K562 (cell line): ENCODE data around the gene DHRS3. TPM values are rescaled to one million over a fixed set of nuclear protein-coding genes. Genes with fewer than 3 reads are reported as not detected.
A peak's percentile ranks its signal among the peaks of the same experiment; 100 is the strongest.

Source experiments
- EGR1 ChIP-seq: fragments of 450-650 bp; conservative IDR thresholded peaks from 2 replicates; pipeline ENCODE4 v1.6.1; 2017; ENCODE audit warnings: mild to moderate bottlenecking
- ETV6 ChIP-seq, 3 experiments: fragments of 150-350 bp in 1 of 3; sonication (generic) in 1 of 3; formaldehyde crosslinking in 1 of 3; IDR thresholded peaks; 2 replicates each; pipeline versions ENCODE4 v1.6.1 to v1.8.0; 2014 to 2022; ENCODE audit warnings: borderline replicate concordance in 2 of 3, low read depth in 2 of 3, antibody characterized with exemption in 1 of 3, low read length in 1 of 3, mild to moderate bottlenecking in 1 of 3, missing genetic modification reagents in 1 of 3
- FIP1L1 ChIP-seq: fragments of 200-400 bp; formaldehyde crosslinking; IDR thresholded peaks from 2 replicates; pipeline ENCODE4 v1.6.1; 2018; ENCODE audit warnings: mild to moderate bottlenecking, low read depth, low read length; ENCODE audit not compliant: poor library complexity, severe bottlenecking
- HOXB6 ChIP-seq: fragments of 250-450 bp; sonication (Bioruptor Pico); IDR thresholded peaks from 2 replicates; pipeline ENCODE4 v1.5.1; 2022; ENCODE audit warnings: mild to moderate bottlenecking, borderline replicate concordance
- MAFF ChIP-seq: IDR thresholded peaks from 2 replicates; pipeline ENCODE4 v1.6.1; 2012; ENCODE audit warnings: low read length, improper control_type of control experiment
- NR3C1 ChIP-seq: sonication (generic); formaldehyde crosslinking; IDR thresholded peaks from 2 replicates; pipeline ENCODE4 v1.8.1; 2022; ENCODE audit warnings: missing genetic modification reagents
- PHB2 ChIP-seq: fragments of 450-650 bp; IDR thresholded peaks from 2 replicates; pipeline ENCODE4 v1.6.1; 2017; ENCODE audit warnings: low read depth
- PHF21A ChIP-seq: fragments of 450-650 bp; IDR thresholded peaks from 2 replicates; pipeline ENCODE4 v1.6.1; 2017; ENCODE audit warnings: low read depth, borderline replicate concordance
- SMARCA4 ChIP-seq: fragments of 450-650 bp; IDR thresholded peaks from 2 replicates; pipeline ENCODE4 v1.6.1; 2016
- SRSF9 ChIP-seq: fragments of 200-400 bp; formaldehyde crosslinking; IDR thresholded peaks from 2 replicates; pipeline ENCODE4 v1.6.1; 2017; ENCODE audit warnings: low read depth, low read length, borderline replicate concordance
- TAF7 ChIP-seq: fragments of 450-650 bp; IDR thresholded peaks from 2 replicates; pipeline ENCODE4 v1.6.1; 2016; ENCODE audit warnings: missing genetic modification characterization, missing compliant biosample characterization
- TGIF2 ChIP-seq: sonication (generic); formaldehyde crosslinking; IDR thresholded peaks from 2 replicates; pipeline ENCODE4 v1.8.1; 2022; ENCODE audit warnings: mild to moderate bottlenecking, missing genetic modification reagents, moderate library complexity
- XRCC4 ChIP-seq: IDR thresholded peaks from one replicate; pipeline ENCODE4 v1.6.1; 2011; ENCODE audit not compliant: insufficient read depth, insufficient read length; ENCODE audit errors: extremely low read depth
- ZEB2 ChIP-seq: fragments of 450-650 bp; IDR thresholded peaks from 2 replicates; pipeline ENCODE4 v1.6.1; 2016
- ZNF174 ChIP-seq: fragments of 250-450 bp; sonication (Bioruptor Pico); IDR thresholded peaks from 2 replicates; pipeline ENCODE4 v1.4.0; 2020; ENCODE audit warnings: mild to moderate bottlenecking
- ZNF561 ChIP-seq: fragments of 450-650 bp; formaldehyde crosslinking; conservative IDR thresholded peaks from 2 replicates; pipeline ENCODE4 v1.4.0; 2020; ENCODE audit warnings: mild to moderate bottlenecking, moderate library complexity
- polyA plus RNA-seq, 8 experiments: library from polyadenylated mRNA; depleted of rRNA in 4 of 8; stranded (reverse) in 5 of 8; unstranded in 3 of 8; fragments of >200 nt; fragmentation: Nextera tagmentation in 2 of 8; fragmentation: Illumina TruSeq in 1 of 8; extraction: Ambion mirVana in 2 of 8; extraction: Trizol in 1 of 8; gene quantifications; 2 replicates each; pipeline versions ENCODE4 v1.2.1 to v1.2.3, GENCODE V29; 2011 to 2014; ENCODE audit warnings: inconsistent platforms in 1 of 8, missing spikeins in 1 of 8
- total RNA-seq, 7 experiments: library from RNA; depleted of rRNA in 6 of 7; stranded (reverse); fragments of >200 nt in 6 of 7; fragmentation: Illumina TruSeq in 2 of 7; extraction: Trizol in 2 of 7; gene quantifications; 2 replicates each; pipeline versions ENCODE4 v1.2.1 to v1.2.3, GENCODE V29; 2011 to 2021; ENCODE audit warnings: low replicate concordance in 1 of 7
- TF ChIP-seq, protein P1 (sequence below): sonication (generic); formaldehyde crosslinking; IDR thresholded peaks from 2 replicates; pipeline ENCODE4 v1.8.0; 2022; ENCODE audit warnings: missing genetic modification reagents, mild to moderate bottlenecking, borderline replicate concordance
- TF ChIP-seq, protein P2 (sequence below), 2 experiments: fragments of 450-650 bp in 1 of 2; sonication (generic) in 1 of 2; formaldehyde crosslinking; conservative IDR thresholded peaks; 2 replicates each; pipeline versions ENCODE4 v1.4.0 to v1.8.1; 2020 to 2022; ENCODE audit warnings: mild to moderate bottlenecking in 1 of 2, missing genetic modification reagents in 1 of 2
- TF ChIP-seq, protein P3 (sequence below), 2 experiments: fragments of 200-800 bp in 1 of 2; sonication (Bioruptor generic) in 1 of 2; sonication (generic) in 1 of 2; formaldehyde crosslinking in 1 of 2; IDR thresholded peaks in 1 of 2; conservative IDR thresholded peaks in 1 of 2; 2 replicates each; pipeline versions ENCODE4 v1.5.0 to v1.6.1; 2016 to 2020; ENCODE audit warnings: missing compliant biosample characterization in 1 of 2, missing genetic modification characterization in 1 of 2, missing genetic modification reagents in 1 of 2
- TF ChIP-seq, protein P4 (sequence below): fragments of 450-650 bp; IDR thresholded peaks from 2 replicates; pipeline ENCODE4 v1.6.1; 2016
- TF ChIP-seq, protein P5 (sequence below): sonication (generic); formaldehyde crosslinking; IDR thresholded peaks from 2 replicates; pipeline ENCODE4 v1.4.0; 2020; ENCODE audit warnings: mild to moderate bottlenecking, missing genetic modification reagents

The DHRS3 gene
- total and polyA plus RNA-seq, 9 of the 15 experiments (the other 6 are each of a cell fraction or from before 2014, with no cell fraction given): 21.0 to 116 (median 58.7) TPM

DNA sequence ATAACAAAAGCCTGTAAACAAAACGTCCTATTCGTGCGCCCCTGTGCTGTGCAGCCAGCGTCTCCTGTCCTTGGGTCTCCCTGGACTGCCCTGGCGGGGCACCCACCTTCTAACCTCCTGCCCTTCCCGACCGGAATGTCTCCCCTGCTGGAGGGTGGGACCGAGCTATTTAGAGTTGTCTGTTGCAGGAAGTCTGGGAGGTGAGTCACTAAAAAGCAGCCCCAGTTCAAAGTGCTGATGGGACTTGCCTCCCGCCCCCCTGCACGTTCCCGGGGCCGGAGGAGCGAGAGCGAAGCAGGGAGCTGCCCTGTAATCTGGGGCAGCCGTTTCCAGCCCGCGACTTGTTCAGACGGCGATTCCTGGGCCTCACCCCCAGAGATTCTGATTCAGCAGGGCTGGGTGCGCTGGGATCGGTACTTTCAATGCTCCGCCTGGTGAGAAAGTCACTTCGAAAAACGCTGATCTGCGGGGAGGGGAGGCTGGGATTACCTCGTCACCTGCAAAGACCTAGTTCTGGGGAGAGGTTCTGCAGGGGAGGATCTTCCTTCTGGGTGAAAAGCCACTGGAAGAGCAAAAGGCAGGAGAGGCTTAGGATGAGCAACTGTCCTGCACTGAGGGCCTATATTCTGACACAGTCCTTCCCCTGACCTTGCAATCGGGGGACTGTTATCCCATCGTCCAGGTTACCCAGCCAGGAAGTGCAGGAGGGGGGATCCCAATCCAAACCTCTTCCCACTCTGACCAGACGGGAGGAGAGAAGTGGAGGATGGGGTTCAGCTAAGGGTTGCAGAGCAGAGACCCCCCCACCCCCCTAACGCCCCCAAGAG lies 1.2 kb upstream of the DHRS3 start (continued):
- TF ChIP-seq, protein P1, sequence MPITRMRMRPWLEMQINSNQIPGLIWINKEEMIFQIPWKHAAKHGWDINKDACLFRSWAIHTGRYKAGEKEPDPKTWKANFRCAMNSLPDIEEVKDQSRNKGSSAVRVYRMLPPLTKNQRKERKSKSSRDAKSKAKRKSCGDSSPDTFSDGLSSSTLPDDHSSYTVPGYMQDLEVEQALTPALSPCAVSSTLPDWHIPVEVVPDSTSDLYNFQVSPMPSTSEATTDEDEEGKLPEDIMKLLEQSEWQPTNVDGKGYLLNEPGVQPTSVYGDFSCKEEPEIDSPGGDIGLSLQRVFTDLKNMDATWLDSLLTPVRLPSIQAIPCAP (CRISPR knock-in tag): no peak
- TF ChIP-seq, protein P2, sequence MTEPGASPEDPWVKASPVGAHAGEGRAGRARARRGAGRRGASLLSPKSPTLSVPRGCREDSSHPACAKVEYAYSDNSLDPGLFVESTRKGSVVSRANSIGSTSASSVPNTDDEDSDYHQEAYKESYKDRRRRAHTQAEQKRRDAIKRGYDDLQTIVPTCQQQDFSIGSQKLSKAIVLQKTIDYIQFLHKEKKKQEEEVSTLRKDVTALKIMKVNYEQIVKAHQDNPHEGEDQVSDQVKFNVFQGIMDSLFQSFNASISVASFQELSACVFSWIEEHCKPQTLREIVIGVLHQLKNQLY (CRISPR knock-in tag; conservative IDR thresholded peaks at IDR 0.05): no peak
- TF ChIP-seq, protein P3, sequence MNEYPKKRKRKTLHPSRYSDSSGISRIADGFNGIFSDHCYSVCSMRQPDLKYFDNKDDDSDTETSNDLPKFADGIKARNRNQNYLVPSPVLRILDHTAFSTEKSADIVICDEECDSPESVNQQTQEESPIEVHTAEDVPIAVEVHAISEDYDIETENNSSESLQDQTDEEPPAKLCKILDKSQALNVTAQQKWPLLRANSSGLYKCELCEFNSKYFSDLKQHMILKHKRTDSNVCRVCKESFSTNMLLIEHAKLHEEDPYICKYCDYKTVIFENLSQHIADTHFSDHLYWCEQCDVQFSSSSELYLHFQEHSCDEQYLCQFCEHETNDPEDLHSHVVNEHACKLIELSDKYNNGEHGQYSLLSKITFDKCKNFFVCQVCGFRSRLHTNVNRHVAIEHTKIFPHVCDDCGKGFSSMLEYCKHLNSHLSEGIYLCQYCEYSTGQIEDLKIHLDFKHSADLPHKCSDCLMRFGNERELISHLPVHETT (CRISPR knock-in tag; conservative IDR thresholded peaks at IDR 0.05 in 1 of 2, IDR thresholded peaks at IDR 0.05 in 1 of 2): no peak
- TF ChIP-seq ETV6 (IDR thresholded peaks at IDR 0.05; ENCODE audit: borderline replicate concordance in 1 of 2, low read depth in 2 of 2, low read length in 1 of 2): peak in 1 of 2 experiments; percentile 37; a peak in 1 of 4 replicates
- no peak for TF ChIP-seq ETV6 (CRISPR knock-in tag; IDR thresholded peaks at IDR 0.05; ENCODE audit: borderline replicate concordance)
- TF ChIP-seq HOXB6: no peak
- TF ChIP-seq, protein P4, sequence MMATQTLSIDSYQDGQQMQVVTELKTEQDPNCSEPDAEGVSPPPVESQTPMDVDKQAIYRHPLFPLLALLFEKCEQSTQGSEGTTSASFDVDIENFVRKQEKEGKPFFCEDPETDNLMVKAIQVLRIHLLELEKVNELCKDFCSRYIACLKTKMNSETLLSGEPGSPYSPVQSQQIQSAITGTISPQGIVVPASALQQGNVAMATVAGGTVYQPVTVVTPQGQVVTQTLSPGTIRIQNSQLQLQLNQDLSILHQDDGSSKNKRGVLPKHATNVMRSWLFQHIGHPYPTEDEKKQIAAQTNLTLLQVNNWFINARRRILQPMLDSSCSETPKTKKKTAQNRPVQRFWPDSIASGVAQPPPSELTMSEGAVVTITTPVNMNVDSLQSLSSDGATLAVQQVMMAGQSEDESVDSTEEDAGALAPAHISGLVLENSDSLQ: no peak; the same call in 1 of the 2 replicates
- TF ChIP-seq ZNF561 (CRISPR knock-in tag): no peak
- 0 out of 2 replicates have a peak, but pooled peaks have one; percentile 23 for TF ChIP-seq EGR1
- no peak for TF ChIP-seq NR3C1 (CRISPR knock-in tag)
- no peak for TF ChIP-seq TAF7
- TF ChIP-seq PHF21A: no peak
- TF ChIP-seq ZEB2: no peak
- peak; percentile 29; the same call in 1 of the 2 replicates for TF ChIP-seq SMARCA4
- no peak for TF ChIP-seq XRCC4
- TF ChIP-seq, protein P5, sequence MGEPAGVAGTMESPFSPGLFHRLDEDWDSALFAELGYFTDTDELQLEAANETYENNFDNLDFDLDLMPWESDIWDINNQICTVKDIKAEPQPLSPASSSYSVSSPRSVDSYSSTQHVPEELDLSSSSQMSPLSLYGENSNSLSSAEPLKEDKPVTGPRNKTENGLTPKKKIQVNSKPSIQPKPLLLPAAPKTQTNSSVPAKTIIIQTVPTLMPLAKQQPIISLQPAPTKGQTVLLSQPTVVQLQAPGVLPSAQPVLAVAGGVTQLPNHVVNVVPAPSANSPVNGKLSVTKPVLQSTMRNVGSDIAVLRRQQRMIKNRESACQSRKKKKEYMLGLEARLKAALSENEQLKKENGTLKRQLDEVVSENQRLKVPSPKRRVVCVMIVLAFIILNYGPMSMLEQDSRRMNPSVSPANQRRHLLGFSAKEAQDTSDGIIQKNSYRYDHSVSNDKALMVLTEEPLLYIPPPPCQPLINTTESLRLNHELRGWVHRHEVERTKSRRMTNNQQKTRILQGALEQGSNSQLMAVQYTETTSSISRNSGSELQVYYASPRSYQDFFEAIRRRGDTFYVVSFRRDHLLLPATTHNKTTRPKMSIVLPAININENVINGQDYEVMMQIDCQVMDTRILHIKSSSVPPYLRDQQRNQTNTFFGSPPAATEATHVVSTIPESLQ (CRISPR knock-in tag): peak; percentile 55; the same call in 1 of the 2 replicates
- no peak for TF ChIP-seq FIP1L1
- TF ChIP-seq PHB2: no peak
- TF ChIP-seq MAFF: no peak
- no peak for TF ChIP-seq ZNF174
- TF ChIP-seq TGIF2: no peak
- TF ChIP-seq SRSF9: no peak
